Common myeloid progenitor, CD34-positive (primary cell): ENCODE results near the gene WWOX.

ENCODE experiments used
- CTCF ChIA-PET: fragments of 350-600 bp; sonication (Branson Sonifier 250); formaldehyde crosslinking; loops from one replicate; lab custom pipeline; 2021; ENCODE audit warnings: antibody characterized with exemption; lab: Charles Lee
- POLR2A ChIA-PET: fragments of 350-600 bp; sonication (Branson Sonifier 250); formaldehyde crosslinking; loops from one replicate; lab custom pipeline; 2021; ENCODE audit warnings: antibody characterized with exemption; lab: Charles Lee
- DNase-seq, 3 donors: peaks; one replicate each; pipeline versions ENCODE4 v3.0.0 to v3.0.0-alpha.2; 2013
- H3K27ac ChIP-seq, 2 experiments: 1 replicate in 1 of 2; 2 replicates in 1 of 2; pipeline ENCODE4 v1.7.0; 2013; ENCODE audit warnings: inconsistent platforms in 2 of 2, low read length in 2 of 2, mild to moderate bottlenecking in 2 of 2, low read depth in 1 of 2, moderate library complexity in 1 of 2; ENCODE audit not compliant: severe bottlenecking in 2 of 2, insufficient read depth in 1 of 2, poor library complexity in 1 of 2
- H3K27me3 ChIP-seq, 5 experiments: replicated peaks in 2 of 5; 1 replicate in 3 of 5; 2 replicates in 2 of 5; pipeline versions ENCODE4 v1.6.1 to v1.7.0; 2013; ENCODE audit warnings: low read length in 4 of 5, mild to moderate bottlenecking in 2 of 5, moderate library complexity in 2 of 5, inconsistent platforms in 1 of 5; ENCODE audit not compliant: insufficient read depth in 5 of 5, control insufficient read depth in 4 of 5
- H3K36me3 ChIP-seq, 4 experiments: 1 replicate in 2 of 4; 2 replicates in 2 of 4; pipeline versions ENCODE4 v1.6.1 to v1.7.0; 2013; ENCODE audit warnings: low read length in 3 of 4, control low read depth in 1 of 4, mild to moderate bottlenecking in 1 of 4; ENCODE audit not compliant: control insufficient read depth in 4 of 4, insufficient read depth in 4 of 4
- H3K4me1 ChIP-seq, 4 experiments: 1 replicate in 3 of 4; 2 replicates in 1 of 4; pipeline versions ENCODE4 v1.6.1 to v1.7.1; 2013; ENCODE audit warnings: low read length in 3 of 4, mild to moderate bottlenecking in 3 of 4, control low read depth in 1 of 4, inconsistent platforms in 1 of 4, moderate library complexity in 1 of 4; ENCODE audit not compliant: control insufficient read depth in 4 of 4, insufficient read depth in 4 of 4; ENCODE audit errors: control extremely low read depth in 1 of 4
- H3K4me3 ChIP-seq, 7 experiments: 1 replicate in 4 of 7; 2 replicates in 3 of 7; pipeline versions ENCODE4 v1.5.1 to v1.7.0; 2013; ENCODE audit warnings: mild to moderate bottlenecking in 7 of 7, low read length in 6 of 7, moderate library complexity in 6 of 7, inconsistent platforms in 2 of 7, low read depth in 2 of 7, control low read depth in 1 of 7; ENCODE audit not compliant: insufficient read depth in 4 of 7, control insufficient read depth in 1 of 7; ENCODE audit errors: extremely low read depth in 1 of 7
- H3K9me3 ChIP-seq, 5 experiments: 1 replicate in 4 of 5; 2 replicates in 1 of 5; pipeline versions ENCODE4 v1.6.1 to v1.7.1; 2013; ENCODE audit warnings: low read length in 4 of 5, mild to moderate bottlenecking in 2 of 5, inconsistent platforms in 1 of 5, low read depth in 1 of 5, moderate library complexity in 1 of 5; ENCODE audit not compliant: control insufficient read depth in 4 of 5, insufficient read depth in 2 of 5; ENCODE audit errors: control extremely low read depth in 1 of 5
- WGBS: methylation state at CpG from one replicate; pipeline ENCODE4 v1.1.5; 2013; ENCODE audit not compliant: insufficient coverage; 5-methylcytosine and 5-hydroxymethylcytosine counted together

Gene WWOX

DNA sequence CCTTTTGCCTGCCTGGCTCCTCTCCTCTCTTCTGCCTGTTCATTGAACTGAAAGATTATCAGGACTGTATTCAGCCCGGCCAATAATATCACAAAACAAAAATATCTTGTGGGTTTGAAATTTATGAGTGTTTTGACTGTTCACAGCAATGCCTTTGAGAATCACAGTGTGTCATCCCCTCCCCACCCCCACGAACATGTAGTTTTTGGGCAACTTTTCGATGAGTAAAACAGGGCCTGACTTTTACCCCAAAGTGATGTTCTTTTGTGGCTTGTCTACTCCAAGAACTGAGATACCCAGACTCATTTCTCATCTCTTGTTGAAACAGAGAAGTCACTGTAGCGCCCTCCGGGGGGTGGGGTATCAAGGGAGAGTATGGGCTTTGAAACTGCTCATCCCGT lies 675.7 kb downstream of the WWOX start:
- no peak overlapping the region for H3K4me3 ChIP-seq
- H3K27ac ChIP-seq: no peak overlapping the region
- DNase-seq: peak in 1 of 3 donors; percentile 21
- peaks cover 0 to 4% (median 2%) of the 10 kb centered on the region in 4 experiments for H3K4me1 ChIP-seq
- no peaks in the 10 kb centered on the region for H3K36me3 ChIP-seq
- 100% methylated on average over 1 of the region's 6 CpGs for WGBS
- CTCF ChIA-PET: no interaction called here
- no peaks in the 10 kb centered on the region for H3K27me3 ChIP-seq
- H3K9me3 ChIP-seq: no peaks in the 10 kb centered on the region
- POLR2A ChIA-PET: no interaction called here

DNA sequence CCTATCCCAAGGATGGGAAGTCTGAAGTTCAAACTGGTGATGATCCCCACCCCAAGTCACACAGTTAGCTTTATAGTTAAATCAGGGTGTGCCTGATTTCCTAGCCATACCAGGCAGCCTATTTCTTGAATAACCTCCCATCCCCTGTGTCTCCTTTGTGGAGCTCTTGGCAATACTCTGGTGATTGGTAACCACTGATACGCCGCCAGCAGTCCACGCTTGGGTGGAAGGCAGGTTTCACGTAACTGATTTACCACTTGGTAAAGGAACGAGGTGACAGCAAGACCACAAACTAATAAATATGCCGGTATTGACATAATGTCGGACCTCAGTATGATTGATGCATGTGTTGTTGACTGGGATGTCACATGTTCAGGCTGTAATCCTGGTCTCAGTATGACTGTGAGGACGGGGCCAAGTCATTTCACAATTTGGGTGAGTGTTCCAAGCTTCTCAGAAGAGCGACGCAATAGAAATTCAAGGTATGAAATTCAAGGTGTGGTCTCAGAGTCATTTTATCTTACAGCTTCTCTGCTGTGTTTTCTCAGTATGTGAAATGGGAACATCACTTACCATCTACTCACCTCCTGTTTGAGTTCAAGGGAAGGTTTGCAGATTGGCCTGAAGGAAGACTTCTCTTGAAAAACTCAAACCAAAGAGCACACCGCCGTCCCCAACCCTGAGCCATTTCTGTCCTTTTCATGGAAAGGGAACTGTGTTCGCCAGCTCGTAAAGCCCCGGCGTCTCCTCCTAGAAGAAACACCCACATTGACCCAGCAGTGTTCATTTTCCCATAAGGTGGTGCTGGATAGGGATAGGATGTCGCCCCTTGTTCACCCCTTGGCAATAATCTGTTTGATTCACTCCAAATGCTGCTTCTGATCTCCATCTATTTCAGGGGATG lies 678.9 kb downstream of the WWOX start:
- POLR2A ChIA-PET: no interaction called here
- H3K9me3 ChIP-seq: no peaks in the 10 kb centered on the region
- no peaks in the 10 kb centered on the region for H3K36me3 ChIP-seq
- CTCF ChIA-PET: interaction anchor here (1.5 kb wide), 1 partner anchor 12 kb away, joined by 4 read pairs; no protein-coding TSS in a partner anchor
- 92% methylated on average over 9 of the region's 17 CpGs for WGBS
- no peak overlapping the region for H3K27ac ChIP-seq
- H3K4me1 ChIP-seq: no peaks in the 10 kb centered on the region
- no peak for DNase-seq
- H3K27me3 ChIP-seq: no peaks in the 10 kb centered on the region
- H3K4me3 ChIP-seq: no peak overlapping the region

DNA sequence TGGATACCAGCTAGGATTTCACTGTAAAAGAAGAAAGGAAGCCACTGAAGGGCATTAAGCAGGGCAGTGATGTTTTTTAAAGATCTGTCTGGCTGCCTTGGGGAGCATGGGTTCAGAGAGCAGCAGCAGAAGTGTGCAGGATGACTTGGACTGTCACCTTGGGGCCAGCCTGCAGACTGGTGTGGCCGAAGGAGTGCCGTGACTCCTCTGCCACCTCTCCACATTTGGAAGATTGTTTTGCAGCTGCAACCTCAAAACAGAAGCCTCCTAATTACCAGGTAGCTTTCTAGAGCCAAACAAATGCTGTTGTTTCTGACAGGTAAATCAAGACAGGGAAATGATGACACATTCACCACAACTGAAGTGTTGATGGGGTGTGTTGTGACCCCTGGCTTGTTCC lies 681.4 kb downstream of the WWOX start:
- ChIA-PET CTCF (interaction anchor here (0.9 to 1.1 kb wide), 3 partner anchors 9 to 681 kb away, joined by 3 to 5 read pairs (median 3); partner anchors contain the start of gene WWOX), POLR2A (interaction anchor here (0.6 kb wide), 1 partner anchor 106 kb away, joined by 3 read pairs; no protein-coding TSS in a partner anchor)

DNA sequence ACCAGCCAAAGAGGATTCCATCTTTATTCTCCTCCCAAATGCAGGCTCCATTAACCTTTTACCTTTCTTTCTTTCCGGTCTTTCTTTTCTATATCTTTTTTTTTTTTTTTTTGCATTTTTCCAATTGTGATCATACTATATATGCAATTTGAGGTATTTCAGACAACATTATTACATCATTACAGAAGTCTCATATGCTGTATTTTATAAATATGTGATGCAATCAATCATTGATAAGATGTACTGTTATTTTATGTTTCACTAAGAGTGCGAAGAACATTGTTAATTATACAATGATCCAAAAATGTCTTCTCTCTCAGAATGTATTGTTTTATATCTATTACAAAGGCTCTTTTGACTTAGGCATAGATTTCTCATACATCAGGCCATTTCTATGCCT lies 683.1 kb downstream of the WWOX start:
- ChIA-PET CTCF (no interaction called here), POLR2A (no interaction called here)
- no peak for DNase-seq
- Histone ChIP-seq H3K4me3 (no peak overlapping the region), H3K36me3 (no peaks in the 10 kb centered on the region), H3K27ac (no peak overlapping the region), H3K4me1 (peaks cover 0 to 4% (median 0%) of the 10 kb centered on the region in 4 experiments), H3K27me3 (no peaks in the 10 kb centered on the region), H3K9me3 (no peaks in the 10 kb centered on the region)
- WGBS: no CpG with 5 or more reads among the region's 2 CpGs

More for the DNA sequence above, 681.4 kb downstream of the WWOX start:
- DNase-seq: no peak
- no peak overlapping the region for H3K27ac ChIP-seq
- H3K27me3 ChIP-seq: no peaks in the 10 kb centered on the region
- no CpG with 5 or more reads among the region's 2 CpGs for WGBS
- H3K4me3 ChIP-seq: no peak overlapping the region
- H3K36me3 ChIP-seq: no peaks in the 10 kb centered on the region
- no peaks in the 10 kb centered on the region for H3K9me3 ChIP-seq
- H3K4me1 ChIP-seq: no peaks in the 10 kb centered on the region

DNA sequence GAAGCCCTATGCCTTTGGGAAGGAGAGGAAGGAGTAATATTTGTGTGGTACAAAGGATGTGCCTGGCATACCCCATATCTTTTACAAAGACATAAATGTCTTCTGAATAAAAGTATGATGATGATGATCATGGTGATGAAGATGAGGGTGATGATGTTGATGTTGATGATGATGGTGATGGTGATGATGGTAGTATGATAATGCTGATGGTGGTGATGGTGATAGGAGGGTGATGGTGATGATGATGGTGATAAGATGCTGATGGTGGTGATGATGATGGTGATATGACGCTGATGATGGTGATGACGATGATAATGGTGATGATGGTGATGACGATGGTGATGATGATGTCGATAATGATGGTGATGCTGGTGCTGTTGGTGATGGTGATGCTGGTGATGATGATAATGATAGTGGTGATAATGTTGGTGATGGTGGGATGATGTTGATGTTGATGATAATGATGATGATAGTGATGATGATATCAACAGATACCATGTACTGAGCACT lies 684.2 kb downstream of the WWOX start:
- Histone ChIP-seq H3K27ac (no peak overlapping the region), H3K9me3 (no peaks in the 10 kb centered on the region), H3K27me3 (no peaks in the 10 kb centered on the region), H3K4me3 (no peak overlapping the region), H3K36me3 (no peaks in the 10 kb centered on the region), H3K4me1 (peaks cover 0 to 4% (median 0%) of the 10 kb centered on the region in 4 experiments)
- DNase-seq: no peak
- ChIA-PET POLR2A (no interaction called here), CTCF (no interaction called here)
- 86% methylated on average over 4 of the region's 4 CpGs for WGBS

DNA sequence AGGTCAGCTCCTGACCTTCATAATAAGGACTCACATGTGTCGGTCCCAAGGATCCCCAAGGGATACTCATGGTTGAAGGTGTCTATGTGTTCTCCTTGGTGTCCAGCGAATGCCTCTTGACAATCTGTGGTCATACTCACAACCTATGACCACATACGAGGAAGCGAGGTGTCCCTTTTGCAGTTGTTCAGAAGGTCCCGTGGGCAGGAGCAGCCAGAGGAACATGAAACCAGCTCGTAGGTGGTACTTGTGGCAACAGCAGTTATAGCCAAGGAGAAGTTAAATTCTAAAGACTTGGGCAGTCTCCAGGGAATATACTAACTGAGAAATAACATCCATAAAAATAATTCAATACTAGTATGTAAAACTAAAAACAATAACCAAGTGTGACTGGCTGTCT lies 685.3 kb downstream of the WWOX start:
- CTCF ChIA-PET: no interaction called here
- Histone ChIP-seq H3K27me3 (no peaks in the 10 kb centered on the region), H3K4me3 (no peak overlapping the region), H3K9me3 (no peaks in the 10 kb centered on the region), H3K36me3 (no peaks in the 10 kb centered on the region), H3K27ac (no peak overlapping the region), H3K4me1 (peaks cover 0 to 4% (median 0%) of the 10 kb centered on the region in 4 experiments)
- POLR2A ChIA-PET: no interaction called here
- WGBS: 58% methylated on average over 5 of the region's 6 CpGs
- DNase-seq: no peak

DNA sequence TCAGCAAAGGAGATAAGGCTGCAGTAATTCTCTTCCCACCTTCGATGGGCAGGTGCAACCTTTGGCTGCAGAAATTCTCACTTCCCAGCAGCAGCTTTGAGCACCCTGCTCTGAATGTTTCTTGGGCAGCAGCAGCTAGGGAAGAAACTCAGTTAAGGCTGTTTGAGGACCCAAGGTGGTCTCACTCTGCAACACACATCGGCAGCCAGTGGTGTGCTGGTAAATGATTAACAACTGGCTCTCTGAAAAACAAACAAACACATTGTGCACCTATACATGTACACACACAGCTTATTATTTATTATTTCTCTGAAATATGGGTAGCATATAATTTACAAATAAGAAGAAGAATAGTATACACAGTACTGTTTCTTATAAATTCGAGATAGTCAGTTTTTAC lies 685.8 kb downstream of the WWOX start:
- no peak for DNase-seq
- H3K27ac ChIP-seq: no peak overlapping the region
- no peaks in the 10 kb centered on the region for H3K27me3 ChIP-seq
- 78% methylated on average over 1 of the region's 3 CpGs for WGBS
- no peaks in the 10 kb centered on the region for H3K9me3 ChIP-seq
- CTCF ChIA-PET: no interaction called here
- H3K4me3 ChIP-seq: no peak overlapping the region
- POLR2A ChIA-PET: no interaction called here
- no peaks in the 10 kb centered on the region for H3K36me3 ChIP-seq
- peaks cover 0 to 4% (median 0%) of the 10 kb centered on the region in 4 experiments for H3K4me1 ChIP-seq
